GM19467 (cell line): ENCODE results near the gene CCDC154.

Source experiments
- ATAC-seq: cut with Tn5 transposase; IDR thresholded peaks from one replicate; pipeline ENCODE4 v1.9.1; 2021; ENCODE audit warnings: mild to moderate bottlenecking, moderate library complexity; ENCODE audit not compliant: unreplicated experiment

Gene CCDC154

GRCh38 chr16:1398351-1398750 lies 46.0 kb downstream of the CCDC154 start:
- ATAC-seq = no peak

- no peak for ATAC-seq
Observed at GRCh38 chr16:1397779-1398178, 46.6 kb downstream of the CCDC154 start.

DNA sequence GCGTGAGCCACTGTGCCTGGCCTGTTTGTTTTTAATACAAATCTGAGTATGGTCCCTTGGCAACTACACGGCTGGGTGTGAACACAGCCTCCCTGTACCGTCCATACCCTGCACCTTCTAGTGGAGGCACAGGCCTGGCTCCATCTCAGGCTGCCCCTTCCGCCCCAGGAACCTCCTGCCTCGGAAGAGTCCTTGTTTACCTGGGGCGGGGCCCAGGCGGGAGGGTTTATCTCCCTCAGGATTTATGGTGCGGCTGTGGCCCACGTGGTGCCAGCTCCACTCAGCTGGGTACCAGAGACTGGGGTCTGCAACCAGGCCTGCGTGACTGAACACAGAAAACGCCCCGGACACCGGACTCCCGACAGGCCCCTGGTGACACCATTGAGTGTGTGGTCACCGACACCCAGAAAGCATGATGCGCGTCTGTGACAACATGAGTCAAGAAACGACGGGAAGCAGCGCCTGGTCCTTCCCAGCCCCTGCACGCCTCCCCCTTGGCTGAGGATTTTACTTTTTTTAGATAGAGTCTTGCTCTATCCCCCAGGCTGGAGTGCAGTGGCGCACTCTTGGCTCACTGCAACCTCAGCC lies 48.8 kb downstream of the CCDC154 start:
- ATAC-seq = no peak

- no peak for ATAC-seq
Observed at GRCh38 chr16:1394367-1394951, 49.9 kb downstream of the CCDC154 start.

DNA sequence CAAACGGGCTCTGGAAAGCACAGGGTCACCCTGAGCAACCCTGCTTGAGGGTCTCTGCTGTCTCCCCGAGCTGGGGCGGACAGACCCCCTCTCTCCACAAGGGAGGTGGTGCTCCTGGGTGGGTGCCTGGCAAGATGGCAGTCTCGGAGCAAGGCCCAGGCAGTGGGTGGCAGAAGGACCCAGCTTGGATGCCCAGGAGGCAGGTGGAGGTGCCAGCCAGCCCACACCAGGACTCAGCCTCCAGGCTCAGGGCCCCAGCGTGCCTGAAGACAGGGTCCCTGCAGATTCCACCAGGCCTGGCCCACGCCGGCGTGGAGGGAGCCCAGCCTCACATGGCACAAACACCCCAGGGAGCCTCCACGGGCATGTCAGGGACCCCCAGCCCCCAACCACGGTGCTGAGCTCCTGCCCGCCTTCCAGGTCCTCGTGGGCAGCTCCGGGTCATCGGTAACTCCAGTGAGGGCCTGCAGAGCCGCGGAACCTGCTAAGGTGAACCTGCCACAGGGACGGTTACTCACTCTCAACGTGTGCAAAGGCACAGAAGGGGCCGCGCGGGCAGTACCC lies 50.7 kb downstream of the CCDC154 start:
- no peak for ATAC-seq

DNA sequence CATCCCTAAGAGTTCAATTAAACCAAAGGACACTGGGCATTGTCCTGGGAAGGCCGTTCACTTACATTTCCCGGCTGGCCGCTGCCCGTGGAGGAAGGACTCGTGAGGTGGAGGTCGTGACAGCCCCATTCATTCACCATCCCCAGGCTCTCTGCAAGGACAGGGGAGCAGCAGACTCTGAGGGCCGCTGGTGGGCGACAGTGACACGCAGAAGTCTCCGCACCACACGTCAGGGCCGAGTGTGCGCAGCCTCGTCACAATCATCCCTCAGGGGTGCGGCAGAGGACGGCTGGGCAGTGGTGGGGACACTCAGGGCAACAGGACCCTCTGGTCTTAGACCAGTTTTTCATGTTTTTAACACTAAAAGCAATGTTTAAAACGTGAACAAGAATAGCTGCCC lies 51.5 kb downstream of the CCDC154 start:
- no peak for ATAC-seq

DNA sequence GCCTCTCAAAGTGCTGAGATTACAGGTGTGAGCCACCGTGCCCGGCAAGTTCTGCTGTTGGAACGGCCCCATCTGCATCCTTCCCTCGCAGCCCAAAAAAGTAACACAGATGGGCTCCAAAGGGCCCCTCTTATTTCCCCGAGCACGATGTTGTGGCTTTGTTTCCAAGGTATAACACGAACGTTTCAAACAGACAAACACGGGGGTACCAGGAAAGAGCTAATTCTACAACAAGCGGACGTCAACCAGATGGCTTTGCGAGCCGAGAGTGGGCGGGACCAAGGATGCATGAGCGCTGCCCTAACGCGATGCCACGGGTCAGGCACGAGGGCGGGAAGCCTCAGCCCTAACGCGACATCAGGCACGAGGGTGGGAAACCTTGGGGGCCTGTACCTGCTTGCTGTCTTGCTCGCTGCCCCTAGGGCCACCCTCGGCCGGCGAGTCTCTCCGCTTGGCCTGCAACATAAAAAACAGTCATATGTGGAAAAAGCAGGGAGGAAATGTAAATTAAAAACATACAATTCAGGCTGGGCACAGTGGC lies 54.0 kb downstream of the CCDC154 start:
- ATAC-seq = no peak

- ATAC-seq = no peak
Observed at GRCh38 chr16:1389762-1390161, 54.6 kb downstream of the CCDC154 start.

DNA sequence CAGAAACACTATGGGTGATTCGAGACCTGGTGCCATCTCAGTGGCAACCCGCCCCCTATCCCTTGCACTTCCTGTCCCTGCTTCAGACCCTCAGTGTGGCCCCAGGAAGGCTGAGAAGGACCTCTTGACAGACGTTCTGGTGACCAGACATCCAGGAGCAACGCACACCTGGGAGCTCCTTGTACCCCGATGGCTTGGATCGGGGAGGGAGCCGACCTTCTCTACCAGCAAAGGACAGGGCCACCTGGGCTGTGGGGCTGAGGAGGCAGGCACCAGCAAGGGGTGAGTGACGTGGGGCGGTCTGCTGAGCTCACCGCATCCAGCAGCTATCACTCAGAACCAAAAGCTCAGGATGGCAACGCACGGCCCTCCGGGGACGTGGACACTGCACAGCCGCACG lies 57.0 kb downstream of the CCDC154 start:
- no peak for ATAC-seq

GRCh38 chr16:1385232-1385631 lies 59.1 kb downstream of the CCDC154 start:
- ATAC-seq = no peak
